HepG2 (cell line): Measurements from ENCODE around the gene CHMP2B. TPM values are rescaled to one million over a fixed set of nuclear protein-coding genes. Genes with fewer than 3 reads are reported as not detected.

ENCODE experiments used
- ATAC-seq: fragments of 200-7000 bp; cut with Tn5 transposase; 3 replicates; pipeline ENCODE4 v1.9.1; 2020; ENCODE audit warnings: mild to moderate bottlenecking, moderate library complexity
- BruUV-seq: library from RNA; stranded (reverse); fragments of 400-500 nt; replicated peaks from 2 replicates; lab custom pipeline; 2021; lab: Mats Ljungman, UMichigan
- CTCF ChIA-PET: fragments of 300-600 bp; formaldehyde crosslinking; extraction: SDS; loops from one replicate; lab custom pipeline; 2021; ENCODE audit warnings: low total read pairs, inconsistent platforms, low intra/inter-chr PET ratio; lab: Yijun Ruan, JAX
- POLR2A ChIA-PET: fragments of 350-600 bp; sonication (Branson Sonifier 250); formaldehyde crosslinking; loops from one replicate; lab custom pipeline; 2020; ENCODE audit warnings: antibody characterized with exemption, inconsistent platforms; lab: Yijun Ruan, JAX
- DNase-seq: peaks from one replicate; pipeline ENCODE4 v3.0.0-alpha.2; 2015; ENCODE audit warnings: low spot score
- FAIRE-seq: peaks from 3 replicates; lab custom pipeline; 2011; peaks lifted over from hg19 to GRCh38; lab: Jason Lieb, UNC
- H2AFZ ChIP-seq: one replicate; pipeline ENCODE4 v1.6.1; 2011; ENCODE audit warnings: low read length, inconsistent platforms
- H3K27ac ChIP-seq: fragments of 300-600 bp; 3 replicates; pipeline ENCODE4 v1.8.0; 2011; ENCODE audit warnings: mixed run types, mild to moderate bottlenecking, mixed read lengths, low read length, inconsistent platforms; ENCODE audit not compliant: insufficient read depth; ENCODE audit errors: extremely low read length
- H3K27me3 ChIP-seq, 2 experiments: fragments of 200-600 bp in 1 of 2; 2 replicates in 1 of 2; 3 replicates in 1 of 2; pipeline versions ENCODE4 v1.6.0 to v1.8.0; 2011; ENCODE audit warnings: low read length in 2 of 2, mild to moderate bottlenecking in 2 of 2, moderate library complexity in 2 of 2, inconsistent platforms in 1 of 2; ENCODE audit not compliant: insufficient read depth in 2 of 2, control insufficient read depth in 1 of 2
- H3K36me3 ChIP-seq, 2 experiments: fragments of 200-600 bp in 1 of 2; replicated peaks in 1 of 2; 2 replicates in 1 of 2; 3 replicates in 1 of 2; pipeline versions ENCODE4 v1.5.1 to v1.8.0; 2011; ENCODE audit warnings: low read length in 2 of 2, inconsistent platforms in 1 of 2; ENCODE audit not compliant: insufficient read depth in 2 of 2, control insufficient read depth in 1 of 2
- H3K4me1 ChIP-seq: 2 replicates; pipeline ENCODE4 v1.5.1; 2012; ENCODE audit warnings: low read length, inconsistent platforms; ENCODE audit not compliant: insufficient read depth
- H3K4me2 ChIP-seq: 2 replicates; pipeline ENCODE4 v1.6.0; 2011; ENCODE audit warnings: low read depth, low read length, inconsistent platforms
- H3K4me3 ChIP-seq, 3 experiments: fragments of 200-600 bp in 1 of 3; sonication (generic), shearing (Covaris generic) in 1 of 3; replicated peaks in 1 of 3; 2 replicates each; pipeline ENCODE4 v1.5.1; 2011 to 2016; ENCODE audit warnings: low read length in 3 of 3, inconsistent platforms in 2 of 3, low read depth in 2 of 3, mild to moderate bottlenecking in 2 of 3, control low read depth in 1 of 3, mixed read lengths in 1 of 3; ENCODE audit not compliant: insufficient read depth in 1 of 3
- H3K79me2 ChIP-seq: one replicate; pipeline ENCODE4 v1.6.1; 2011; ENCODE audit warnings: low read length, inconsistent platforms; ENCODE audit not compliant: insufficient read depth
- H3K9ac ChIP-seq: 2 replicates; pipeline ENCODE4 v1.6.0; 2011; ENCODE audit warnings: mild to moderate bottlenecking, low read depth, low read length, inconsistent platforms; ENCODE audit not compliant: insufficient read depth
- H3K9me3 ChIP-seq: 2 replicates; pipeline ENCODE4 v1.5.1; 2012; ENCODE audit warnings: mild to moderate bottlenecking, low read length
- H4K20me1 ChIP-seq: 2 replicates; pipeline ENCODE4 v1.6.0; 2011; ENCODE audit warnings: inconsistent platforms, mild to moderate bottlenecking, low read length, moderate library complexity; ENCODE audit not compliant: insufficient read depth
- BHLHE40 ChIP-seq: IDR thresholded peaks from 2 replicates; pipeline ENCODE4 v1.6.1; 2011; ENCODE audit warnings: low read length, improper control_type of control experiment
- ERF ChIP-seq: IDR thresholded peaks from 2 replicates; pipeline ENCODE4 v1.6.1; 2018; ENCODE audit warnings: missing biosample characterization, missing genetic modification reagents
- HDAC2 ChIP-seq: sonication (generic); formaldehyde crosslinking; IDR thresholded peaks from 2 replicates; pipeline ENCODE4 v1.4.0; 2020; ENCODE audit warnings: missing genetic modification reagents
- MBD4 ChIP-seq: IDR thresholded peaks from 2 replicates; pipeline ENCODE4 v1.6.1; 2012; ENCODE audit warnings: low read length, inconsistent platforms, borderline replicate concordance
- THAP11 ChIP-seq: IDR thresholded peaks from 2 replicates; pipeline ENCODE4 v1.6.1; 2016; ENCODE audit warnings: missing biosample characterization, missing genetic modification reagents
- TRAFD1 ChIP-seq: sonication (generic); formaldehyde crosslinking; IDR thresholded peaks from 2 replicates; pipeline ENCODE4 v1.5.1; 2020; ENCODE audit warnings: missing genetic modification reagents, mild to moderate bottlenecking, borderline replicate concordance
- ZBTB44 ChIP-seq: sonication (generic); formaldehyde crosslinking; IDR thresholded peaks from 2 replicates; pipeline ENCODE4 v1.4.0; 2020; ENCODE audit warnings: missing genetic modification reagents
- ZFYVE20 ChIP-seq: sonication (generic); formaldehyde crosslinking; IDR thresholded peaks from 2 replicates; pipeline ENCODE4 v1.8.0; 2023; ENCODE audit warnings: low read depth, mild to moderate bottlenecking, moderate library complexity, missing genetic modification reagents, borderline replicate concordance
- ZNF253 ChIP-seq: sonication (generic); formaldehyde crosslinking; IDR thresholded peaks from 2 replicates; pipeline ENCODE4 v1.8.0; 2022; ENCODE audit warnings: mild to moderate bottlenecking, missing genetic modification reagents, borderline replicate concordance
- ZNF337 ChIP-seq: sonication (generic); formaldehyde crosslinking; IDR thresholded peaks from 2 replicates; pipeline ENCODE4 v1.5.1; 2020; ENCODE audit warnings: missing genetic modification reagents, low read depth, mild to moderate bottlenecking, borderline replicate concordance
- ZNF550 ChIP-seq: sonication (generic); formaldehyde crosslinking; IDR thresholded peaks from 2 replicates; pipeline ENCODE4 v1.4.0; 2020; ENCODE audit warnings: mild to moderate bottlenecking, missing genetic modification reagents, borderline replicate concordance
- WGBS: methylation state at CpG from one replicate; pipeline ENCODE4 v1.1.6; 2017; ENCODE audit warnings: low lambda C conversion rate; 5-methylcytosine and 5-hydroxymethylcytosine counted together
- in situ Hi-C: cut with HindIII; loops from 2 replicates; pipeline ENCODE4 v1.10.0; 2017; ENCODE audit warnings: low pct_unique_long_range_greater_than_20kb; ENCODE audit not compliant: extremely low pct_ligation_motif_present
- intact Hi-C: fragments of 100-400 bp; cut with micrococcal nuclease; formaldehyde crosslinking; loops from one replicate; pipeline ENCODE4 v1.10.0; 2022; ENCODE audit not compliant: unreplicated experiment
- polyA plus RNA-seq, 8 experiments: library from polyadenylated mRNA; depleted of rRNA in 3 of 8; stranded (reverse) in 7 of 8; unstranded in 1 of 8; fragments of >200 nt; fragmentation: Illumina TruSeq in 4 of 8; extraction: Trizol in 4 of 8; gene quantifications; 2 replicates each; pipeline versions ENCODE4 v1.2.1 to v1.2.3, GENCODE V29; 2011 to 2016; ENCODE audit warnings: low read depth in 4 of 8, missing spikeins in 1 of 8, mixed read lengths in 1 of 8; ENCODE audit not compliant: insufficient read depth in 1 of 8
- total RNA-seq, 5 experiments: library from RNA; depleted of rRNA; stranded (reverse); fragments of >200 nt; fragmentation: Illumina TruSeq; extraction: Trizol; gene quantifications; 2 replicates each; pipeline ENCODE4 v1.2.3, GENCODE V29; 2016; ENCODE audit warnings: low read depth in 1 of 5

CHMP2B gene
- total and polyA plus RNA-seq, 2 of the 13 experiments (the other 11 are each of a cell fraction or from before 2014, with no cell fraction given), result 6.9 to 33.5 TPM

- Histone ChIP-seq H3K27me3 (no peaks in the 10 kb centered on the region), H3K27ac (no peak overlapping the region), H3K4me1 (no peaks in the 10 kb centered on the region), H3K4me2 (no peak overlapping the region), H3K9me3 (no peaks in the 10 kb centered on the region), H2AFZ (no peak overlapping the region), H4K20me1 (no peaks in the 10 kb centered on the region), H3K9ac (no peak overlapping the region), H3K4me3 (no peak overlapping the region), H3K79me2 (no peaks in the 10 kb centered on the region), H3K36me3 (no peaks in the 10 kb centered on the region)
- TF ChIP-seq ZBTB44 (CRISPR knock-in tag), result no peak
- TF ChIP-seq ZNF337 (CRISPR knock-in tag), result no peak
- TF ChIP-seq ZNF550 (CRISPR knock-in tag), result no peak
- TF ChIP-seq THAP11 (CRISPR knock-in tag), result no peak
- no peak for TF ChIP-seq BHLHE40
- no peak for TF ChIP-seq HDAC2 (CRISPR knock-in tag)
- no peak for TF ChIP-seq ZNF253 (CRISPR knock-in tag)
- no peak for TF ChIP-seq ZFYVE20 (CRISPR knock-in tag)
- TF ChIP-seq ERF, result no peak
- no peak for TF ChIP-seq MBD4
- TF ChIP-seq TRAFD1 (CRISPR knock-in tag), result no peak
- intact Hi-C loops (no loop called here), in situ Hi-C loops (no loop called here)
- FAIRE-seq (no peak), ATAC-seq (no peak), DNase-seq (no peak)
- no TSS peak for BruUV-seq
- ChIA-PET POLR2A (no interaction called here), CTCF (no interaction called here)
- 84% methylated on average over 2 of the region's 2 CpGs for WGBS
These were observed 7.5 kb upstream of the CHMP2B start for GRCh38 chr3:87219611-87220010.
